HUES6 (cell line): ENCODE results near the gene ABCC10.
"Not testable (repeated sequence)": the region's sequence is repeated elsewhere in the genome, so short reads cannot be mapped to it uniquely, and the experiment has no call there.

Experiments used
- H3K27ac ChIP-seq: 2 replicates; pipeline ENCODE4 v1.7.0; 2013; ENCODE audit warnings: low read depth, mild to moderate bottlenecking, low read length, inconsistent platforms
- H3K27me3 ChIP-seq: 2 replicates; pipeline ENCODE4 v1.6.1; 2013; ENCODE audit warnings: low read length; ENCODE audit not compliant: control insufficient read depth, insufficient read depth
- H3K36me3 ChIP-seq: 2 replicates; pipeline ENCODE4 v1.6.1; 2013; ENCODE audit warnings: low read length; ENCODE audit not compliant: control insufficient read depth, insufficient read depth
- H3K4me1 ChIP-seq: 2 replicates; pipeline ENCODE4 v1.6.1; 2013; ENCODE audit warnings: low read length; ENCODE audit not compliant: control insufficient read depth, insufficient read depth
- H3K4me3 ChIP-seq: 2 replicates; pipeline ENCODE4 v1.5.1; 2013; ENCODE audit warnings: low read depth, low read length
- H3K9ac ChIP-seq: one replicate; pipeline ENCODE4 v1.6.1; 2013; ENCODE audit warnings: mild to moderate bottlenecking, low read length
- H3K9me3 ChIP-seq: 2 replicates; pipeline ENCODE4 v1.6.1; 2013; ENCODE audit warnings: low read depth, low read length; ENCODE audit not compliant: control insufficient read depth, insufficient read depth

ABCC10 gene

GRCh38 chr6:43393602-43394001, 33.7 kb upstream of the ABCC10 start:
- Histone ChIP-seq H3K4me3 (no peak overlapping the region), H3K27me3 (no peaks in the 10 kb centered on the region), H3K4me1 (peaks cover 23% of the 10 kb centered on the region), H3K27ac (no peak overlapping the region), H3K9ac (no peak overlapping the region), H3K9me3 (no peaks in the 10 kb centered on the region), H3K36me3 (no peaks in the 10 kb centered on the region)

- Histone ChIP-seq H3K27me3 (no peaks in the 10 kb centered on the region), H3K4me3 (no peak overlapping the region), H3K9me3 (no peaks in the 10 kb centered on the region), H3K9ac (no peak overlapping the region), H3K27ac (no peak overlapping the region), H3K4me1 (peaks cover 21% of the 10 kb centered on the region), H3K36me3 (no peaks in the 10 kb centered on the region)
These were observed 32.4 kb upstream of the ABCC10 start for GRCh38 chr6:43394982-43395381.

- Histone ChIP-seq H3K9me3 (no peaks in the 10 kb centered on the region), H3K27me3 (no peaks in the 10 kb centered on the region), H3K9ac (no peak overlapping the region), H3K4me3 (no peak overlapping the region), H3K36me3 (no peaks in the 10 kb centered on the region), H3K27ac (no peak overlapping the region), H3K4me1 (peaks cover 14% of the 10 kb centered on the region)
These were observed 31.6 kb upstream of the ABCC10 start for GRCh38 chr6:43395776-43396175.

- H3K9ac ChIP-seq, result no peak overlapping the region
- no peaks in the 10 kb centered on the region for H3K27me3 ChIP-seq
- no peak overlapping the region for H3K27ac ChIP-seq
- no peaks in the 10 kb centered on the region for H3K9me3 ChIP-seq
- no peak overlapping the region for H3K4me3 ChIP-seq
- H3K4me1 ChIP-seq, result peaks cover 10% of the 10 kb centered on the region; the same call in 1 of the 2 replicates
- no peaks in the 10 kb centered on the region for H3K36me3 ChIP-seq
These were observed 30.8 kb upstream of the ABCC10 start for GRCh38 chr6:43396408-43397149.

- Histone ChIP-seq H3K27ac (no peak overlapping the region), H3K9me3 (no peaks in the 10 kb centered on the region), H3K36me3 (no peaks in the 10 kb centered on the region)
These were observed 27.3 kb upstream of the ABCC10 start for GRCh38 chr6:43399932-43400487.

GRCh38 chr6:43401730-43402129, 25.6 kb upstream of the ABCC10 start:
- H3K4me3 ChIP-seq, result no peak overlapping the region
- H3K4me1 ChIP-seq, result peaks cover 1% of the 10 kb centered on the region; the same call in 1 of the 2 replicates
- no peaks in the 10 kb centered on the region; the same call in 1 of the 2 replicates for H3K27me3 ChIP-seq
- no peak overlapping the region for H3K9ac ChIP-seq
- no peaks in the 10 kb centered on the region for H3K9me3 ChIP-seq
- H3K36me3 ChIP-seq, result no peaks in the 10 kb centered on the region
- no peak overlapping the region for H3K27ac ChIP-seq

More at GRCh38 chr6:43399932-43400487, 27.3 kb upstream of the ABCC10 start:
- Histone ChIP-seq H3K27me3 (no peaks in the 10 kb centered on the region; the same call in 1 of the 2 replicates), H3K4me3 (no peak overlapping the region), H3K4me1 (peaks cover 7% of the 10 kb centered on the region; the same call in 1 of the 2 replicates), H3K9ac (no peak overlapping the region)

- H3K4me1 ChIP-seq, result no peaks in the 10 kb centered on the region
- H3K9ac ChIP-seq, result no peak overlapping the region
- H3K9me3 ChIP-seq, result no peaks in the 10 kb centered on the region
- no peaks in the 10 kb centered on the region for H3K36me3 ChIP-seq
- H3K27me3 ChIP-seq, result no peaks in the 10 kb centered on the region; the same call in 1 of the 2 replicates
- no peak overlapping the region for H3K27ac ChIP-seq
- no peak overlapping the region for H3K4me3 ChIP-seq
These were observed 24.5 kb upstream of the ABCC10 start for GRCh38 chr6:43402820-43403219.

GRCh38 chr6:43405354-43405753, 22.0 kb upstream of the ABCC10 start:
- no peak overlapping the region for H3K4me3 ChIP-seq
- H3K36me3 ChIP-seq, result no peaks in the 10 kb centered on the region
- H3K9ac ChIP-seq, result no peak overlapping the region
- H3K4me1 ChIP-seq, result no peaks in the 10 kb centered on the region
- no peaks in the 10 kb centered on the region for H3K9me3 ChIP-seq
- H3K27ac ChIP-seq, result no peak overlapping the region
- H3K27me3 ChIP-seq, result no peaks in the 10 kb centered on the region; the same call in 1 of the 2 replicates

- no peaks in the 10 kb centered on the region for H3K9me3 ChIP-seq
- no peaks in the 10 kb centered on the region for H3K4me1 ChIP-seq
- H3K4me3 ChIP-seq, result no peak overlapping the region
- H3K27ac ChIP-seq, result no peak overlapping the region
- no peaks in the 10 kb centered on the region for H3K36me3 ChIP-seq
- no peaks in the 10 kb centered on the region; the same call in 1 of the 2 replicates for H3K27me3 ChIP-seq
- no peak overlapping the region for H3K9ac ChIP-seq
These were observed 20.0 kb upstream of the ABCC10 start for GRCh38 chr6:43407296-43407695.

- H3K36me3 ChIP-seq, result no peaks in the 10 kb centered on the region
- H3K4me3 ChIP-seq, result no peak overlapping the region
- H3K9me3 ChIP-seq, result no peaks in the 10 kb centered on the region
- no peaks in the 10 kb centered on the region for H3K4me1 ChIP-seq
- no peak overlapping the region for H3K27ac ChIP-seq
- H3K27me3 ChIP-seq, result no peaks in the 10 kb centered on the region; the same call in 1 of the 2 replicates
- H3K9ac ChIP-seq, result no peak overlapping the region
These were observed 19.1 kb upstream of the ABCC10 start for GRCh38 chr6:43408259-43408658.

- H3K4me3 ChIP-seq, H3K9me3 ChIP-seq, H3K27ac ChIP-seq, H3K36me3 ChIP-seq, H3K9ac ChIP-seq, H3K27me3 ChIP-seq, H3K4me1 ChIP-seq: not testable (repeated sequence)
These were observed 16.6 kb upstream of the ABCC10 start for GRCh38 chr6:43410776-43411175.
